CD14-positive monocyte (primary cell): ENCODE measurements around the gene LTV1. TPM values are rescaled to one million over a fixed set of nuclear protein-coding genes. Genes with fewer than 3 reads are reported as not detected.

ENCODE experiments used
- DNase-seq, 3 donors: peaks; one replicate each; pipeline ENCODE4 v3.0.0-alpha.2; 2011 to 2022
- H2AFZ ChIP-seq: 2 replicates; pipeline ENCODE4 v1.6.0; 2012; ENCODE audit warnings: mild to moderate bottlenecking, low read depth, low read length, inconsistent platforms; ENCODE audit not compliant: insufficient read depth, poor library complexity, severe bottlenecking
- H3K27ac ChIP-seq, 2 donors: 1 replicate in 1 of 2; 2 replicates in 1 of 2; pipeline ENCODE4 v1.5.1; 2012 to 2013; ENCODE audit warnings: low read length in 2 of 2, control low read depth in 1 of 2, inconsistent platforms in 1 of 2, low read depth in 1 of 2, mild to moderate bottlenecking in 1 of 2
- H3K27me3 ChIP-seq, 2 donors: one replicate each; pipeline versions ENCODE4 v1.6.0 to v1.6.1; 2011 to 2013; ENCODE audit warnings: low read length in 2 of 2; ENCODE audit not compliant: control insufficient read depth in 2 of 2, insufficient read depth in 2 of 2
- H3K36me3 ChIP-seq, 2 donors: replicated peaks in 1 of 2; 1 replicate in 1 of 2; 2 replicates in 1 of 2; pipeline versions ENCODE4 v1.5.1 to v1.6.1; 2012 to 2013; ENCODE audit warnings: low read length in 2 of 2, control low read depth in 1 of 2, inconsistent platforms in 1 of 2, mild to moderate bottlenecking in 1 of 2; ENCODE audit not compliant: insufficient read depth in 2 of 2, control insufficient read depth in 1 of 2
- H3K4me1 ChIP-seq, 2 donors: 1 replicate in 1 of 2; 2 replicates in 1 of 2; pipeline versions ENCODE4 v1.5.1 to v1.6.1; 2012 to 2013; ENCODE audit warnings: low read length in 2 of 2, control low read depth in 1 of 2, inconsistent platforms in 1 of 2, mild to moderate bottlenecking in 1 of 2, moderate library complexity in 1 of 2; ENCODE audit not compliant: insufficient read depth in 2 of 2, control insufficient read depth in 1 of 2
- H3K4me2 ChIP-seq: replicated peaks from 2 replicates; pipeline ENCODE3; 2012; ENCODE audit warnings: low read length, moderate library complexity, mild to moderate bottlenecking; ENCODE audit not compliant: poor library complexity, severe bottlenecking; ENCODE audit errors: extremely low read depth
- H3K4me3 ChIP-seq, 3 experiments: fragments of 200-600 bp in 1 of 3; sonication (generic) in 1 of 3; replicated peaks in 1 of 3; 1 replicate in 2 of 3; 2 replicates in 1 of 3; pipeline ENCODE4 v1.5.1; 2011 to 2013; ENCODE audit warnings: low read length in 3 of 3, mild to moderate bottlenecking in 3 of 3, control low read depth in 2 of 3, low read depth in 2 of 3, inconsistent platforms in 1 of 3, moderate library complexity in 1 of 3
- H3K79me2 ChIP-seq: 2 replicates; pipeline ENCODE4 v1.6.0; 2012; ENCODE audit warnings: mild to moderate bottlenecking, control low read depth, inconsistent platforms, low read length, moderate library complexity; ENCODE audit not compliant: insufficient read depth
- H3K9ac ChIP-seq: 2 replicates; pipeline ENCODE4 v1.6.0; 2017; ENCODE audit warnings: low read length, mild to moderate bottlenecking; ENCODE audit not compliant: insufficient read depth, poor library complexity, severe bottlenecking
- H3K9me3 ChIP-seq, 2 donors: replicated peaks in 1 of 2; 1 replicate in 1 of 2; 2 replicates in 1 of 2; pipeline versions ENCODE4 v1.5.1 to v1.6.1; 2012 to 2013; ENCODE audit warnings: low read length in 2 of 2, control low read depth in 1 of 2; ENCODE audit not compliant: control insufficient read depth in 1 of 2, insufficient read depth in 1 of 2
- H4K20me1 ChIP-seq: 2 replicates; pipeline ENCODE4 v1.6.0; 2012; ENCODE audit warnings: mild to moderate bottlenecking, low read length, control low read depth, moderate library complexity; ENCODE audit not compliant: insufficient read depth
- H3K27ac Mint-ChIP-seq, 7 donors: one replicate each; pipeline ENCODE4 v1.8.0; 2020; ENCODE audit warnings: mild to moderate bottlenecking in 7 of 7, mixed read lengths in 7 of 7, moderate library complexity in 6 of 7, inconsistent platforms in 2 of 7
- H3K27me3 Mint-ChIP-seq, 3 donors: one replicate each; pipeline ENCODE4 v1.8.0; 2021 to 2022; ENCODE audit warnings: low read depth in 3 of 3, mild to moderate bottlenecking in 3 of 3, mixed read lengths in 3 of 3, moderate library complexity in 3 of 3, inconsistent platforms in 1 of 3
- H3K36me3 Mint-ChIP-seq, 2 donors: one replicate each; pipeline ENCODE4 v1.8.0; 2020; ENCODE audit warnings: mixed read lengths in 2 of 2, inconsistent platforms in 1 of 2, mild to moderate bottlenecking in 1 of 2
- H3K4me1 Mint-ChIP-seq: one replicate; pipeline ENCODE4 v1.8.0; 2020; ENCODE audit warnings: mild to moderate bottlenecking, mixed read lengths
- H3K4me3 Mint-ChIP-seq, 2 donors: one replicate each; pipeline ENCODE4 v1.8.0; 2020; ENCODE audit warnings: mild to moderate bottlenecking in 2 of 2, mixed read lengths in 2 of 2, moderate library complexity in 1 of 2
- H3K9me3 Mint-ChIP-seq, 7 donors: one replicate each; pipeline ENCODE4 v1.8.0; 2020 to 2022; ENCODE audit warnings: mixed read lengths in 7 of 7, mild to moderate bottlenecking in 6 of 7, moderate library complexity in 6 of 7, inconsistent platforms in 2 of 7
- CTCF ChIP-seq: fragments of 200-600 bp; IDR thresholded peaks from one replicate; pipeline ENCODE4 v1.8.0; 2022; ENCODE audit warnings: antibody characterized with exemption, mild to moderate bottlenecking
- WGBS: methylation state at CpG from one replicate; pipeline ENCODE4 v1.1.5; 2013; ENCODE audit warnings: missing lambda C conversion rate; ENCODE audit not compliant: insufficient coverage; 5-methylcytosine and 5-hydroxymethylcytosine counted together
- intact Hi-C, 2 donors: fragments of 100-400 bp; cut with micrococcal nuclease; formaldehyde crosslinking; loops; one replicate each; pipeline versions ENCODE4 v1.15.0 to v1.15.1; 2023
- polyA plus RNA-seq, 3 donors: library from polyadenylated mRNA; depleted of rRNA in 1 of 3; unstranded in 2 of 3; stranded (reverse) in 1 of 3; fragments of 300-500 nt in 2 of 3; fragments of >200 nt in 1 of 3; fragmentation: Illumina TruSeq in 2 of 3; gene quantifications; 1 replicate in 2 of 3; 2 replicates in 1 of 3; pipeline ENCODE4 v1.2.3, GENCODE V29; 2012 to 2021

LTV1 gene
- polyA plus RNA-seq, 3 donors = 10.5 to 15.4 (median 11.6) TPM

- DNase-seq = no peak
- intact Hi-C loops = no loop called here
- H3K27ac Mint-ChIP-seq = no peak overlapping the region
Observed at GRCh38 chr6:143884216-143884900, 41.2 kb downstream of the LTV1 start.

GRCh38 chr6:143885116-143885515 lies 42.0 kb downstream of the LTV1 start:
- no peak overlapping the region for H3K27ac Mint-ChIP-seq
- Histone ChIP-seq H2AFZ (no peak overlapping the region), H3K4me3 (no peak overlapping the region), H3K9ac (no peak overlapping the region), H3K4me1 (no peaks in the 10 kb centered on the region), H3K4me2 (no peak overlapping the region), H3K79me2 (no peaks in the 10 kb centered on the region), H3K27me3 (no peaks in the 10 kb centered on the region), H4K20me1 (no peaks in the 10 kb centered on the region), H3K9me3 (no peaks in the 10 kb centered on the region), H3K27ac (no peak overlapping the region), H3K36me3 (no peaks in the 10 kb centered on the region)
- intact Hi-C loops = no loop called here
- no peak for DNase-seq
- peaks cover 0 to 4% of the 10 kb centered on the region in 2 donors for H3K36me3 Mint-ChIP-seq
- TF ChIP-seq CTCF = no peak
- 100% methylated on average over 1 of the region's 1 CpG for WGBS
- peaks cover 0 to 1% (median 0%) of the 10 kb centered on the region in 3 donors for H3K27me3 Mint-ChIP-seq
- peaks cover 0 to 2% (median 0%) of the 10 kb centered on the region in 7 donors for H3K9me3 Mint-ChIP-seq
- H3K4me3 Mint-ChIP-seq = no peak overlapping the region
- no peaks in the 10 kb centered on the region for H3K4me1 Mint-ChIP-seq

More at GRCh38 chr6:143884216-143884900, 41.2 kb downstream of the LTV1 start:
- 93% methylated on average over 3 of the region's 7 CpGs for WGBS
- TF ChIP-seq CTCF = no peak
- Mint-ChIP-seq H3K4me3 (no peak overlapping the region), H3K9me3 (peaks cover 0 to 2% (median 0%) of the 10 kb centered on the region in 7 donors), H3K36me3 (peaks cover 0 to 4% of the 10 kb centered on the region in 2 donors), H3K4me1 (no peaks in the 10 kb centered on the region), H3K27me3 (peaks cover 0 to 1% (median 0%) of the 10 kb centered on the region in 3 donors)
- Histone ChIP-seq H3K27me3 (no peaks in the 10 kb centered on the region), H3K79me2 (no peaks in the 10 kb centered on the region), H4K20me1 (no peaks in the 10 kb centered on the region), H3K36me3 (no peaks in the 10 kb centered on the region), H2AFZ (no peak overlapping the region), H3K9me3 (no peaks in the 10 kb centered on the region), H3K4me1 (no peaks in the 10 kb centered on the region), H3K4me3 (no peak overlapping the region), H3K9ac (no peak overlapping the region), H3K27ac (no peak overlapping the region), H3K4me2 (no peak overlapping the region)
